GM12865 (cell line): ENCODE data around the gene PEX7.
A peak's percentile ranks its signal among the peaks of the same experiment; 100 is the strongest.

ENCODE experiments used
- DNase-seq: peaks from one replicate; pipeline ENCODE4 v3.0.0; 2010; ENCODE audit warnings: low read depth
- H3K4me3 ChIP-seq: 2 replicates; pipeline ENCODE4 v1.5.1; 2011; ENCODE audit warnings: mild to moderate bottlenecking, low read depth, low read length, control low read depth
- CTCF ChIP-seq: IDR thresholded peaks from 2 replicates; pipeline ENCODE4 v1.5.1; 2011; ENCODE audit warnings: low read length, control low read depth, low read depth, inconsistent platforms; ENCODE audit not compliant: insufficient read depth; ENCODE audit errors: missing control alignments

PEX7 gene

GRCh38 chr6:136822376-136823127 is at the start of gene PEX7:
TSS of gene PEX7 (plus strand) at chr6:136822592. CDS start at chr6:136822666, 74 bp downstream.
- peak; percentile 94 for DNase-seq
- peak within 1 kb of the TSS; percentile 93 for H3K4me3 ChIP-seq
- TF ChIP-seq CTCF: peak; percentile 68

- peak overlapping the region; percentile 37 for H3K4me3 ChIP-seq
- peak; percentile 94 for DNase-seq
- TF ChIP-seq CTCF: no peak
Observed at GRCh38 chr6:136772685-136773472, 49.5 kb upstream of the PEX7 start.

GRCh38 chr6:136773473-136773796 is 49.0 kb upstream of the PEX7 start:
- H3K4me3 ChIP-seq: peak overlapping the region; percentile 28; the same call in 1 of the 2 replicates
- no peak for DNase-seq
- TF ChIP-seq CTCF: no peak

- no peak for TF ChIP-seq CTCF
- no peak overlapping the region; the same call in none of the 2 replicates for H3K4me3 ChIP-seq
- no peak for DNase-seq
Observed at GRCh38 chr6:136774228-136775041, 48.0 kb upstream of the PEX7 start.

GRCh38 chr6:136775081-136775480 is 47.3 kb upstream of the PEX7 start:
- H3K4me3 ChIP-seq: no peak overlapping the region; the same call in none of the 2 replicates

More at GRCh38 chr6:136775081-136775480, 47.3 kb upstream of the PEX7 start:
- DNase-seq: no peak
- TF ChIP-seq CTCF: no peak
